Right atrium auricular region (tissue), 2 donors: ENCODE measurements around the gene ECHDC3. TPM values are rescaled to one million over a fixed set of nuclear protein-coding genes. Genes with fewer than 3 reads are reported as not detected.
"Not testable (repeated sequence)": the region's sequence is repeated elsewhere in the genome, so short reads cannot be mapped to it uniquely, and the experiment has no call there.

ENCODE experiments used
- DNase-seq: peaks from one replicate; pipeline ENCODE4 v3.0.0-alpha.2; 2019; ENCODE audit warnings: low spot score
- H3K27ac ChIP-seq, 2 donors: fragments of 200-600 bp; sonication (generic); 1 replicate in 1 of 2; 2 replicates in 1 of 2; pipeline ENCODE4 v1.5.1; 2016 to 2019
- H3K27me3 ChIP-seq, 2 donors: fragments of 200-600 bp; sonication (generic); one replicate each; pipeline versions ENCODE4 v1.5.1 to v1.6.0; 2017 to 2019
- H3K36me3 ChIP-seq: fragments of 200-600 bp; sonication (generic); one replicate; pipeline ENCODE4 v1.5.1; 2016
- H3K4me1 ChIP-seq, 2 donors: fragments of 200-600 bp; sonication (generic); one replicate each; pipeline versions ENCODE4 v1.5.1 to v1.6.0; 2017 to 2019
- H3K4me3 ChIP-seq, 2 donors: fragments of 200-600 bp; sonication (generic); 1 replicate in 1 of 2; 2 replicates in 1 of 2; pipeline ENCODE4 v1.5.1; 2017 to 2019; ENCODE audit warnings: mild to moderate bottlenecking in 1 of 2, moderate library complexity in 1 of 2
- H3K9me3 ChIP-seq, 2 donors: fragments of 200-600 bp; sonication (generic); one replicate each; pipeline ENCODE4 v1.5.1; 2019
- total RNA-seq, 2 donors: library from RNA; depleted of rRNA; stranded (reverse); fragments of >200 nt; gene quantifications; one replicate each; pipeline ENCODE4 v1.1.0, GENCODE V29; 2016
- TF ChIP-seq, protein P1 (sequence below), 2 donors: fragments of 200-600 bp; sonication (generic); IDR thresholded peaks; one replicate each; pipeline ENCODE4 v1.5.1; 2019; ENCODE audit warnings: antibody characterized with exemption in 2 of 2

Gene ECHDC3
- total RNA-seq, 2 donors from 2014 or later: 201 to 223 TPM

DNA sequence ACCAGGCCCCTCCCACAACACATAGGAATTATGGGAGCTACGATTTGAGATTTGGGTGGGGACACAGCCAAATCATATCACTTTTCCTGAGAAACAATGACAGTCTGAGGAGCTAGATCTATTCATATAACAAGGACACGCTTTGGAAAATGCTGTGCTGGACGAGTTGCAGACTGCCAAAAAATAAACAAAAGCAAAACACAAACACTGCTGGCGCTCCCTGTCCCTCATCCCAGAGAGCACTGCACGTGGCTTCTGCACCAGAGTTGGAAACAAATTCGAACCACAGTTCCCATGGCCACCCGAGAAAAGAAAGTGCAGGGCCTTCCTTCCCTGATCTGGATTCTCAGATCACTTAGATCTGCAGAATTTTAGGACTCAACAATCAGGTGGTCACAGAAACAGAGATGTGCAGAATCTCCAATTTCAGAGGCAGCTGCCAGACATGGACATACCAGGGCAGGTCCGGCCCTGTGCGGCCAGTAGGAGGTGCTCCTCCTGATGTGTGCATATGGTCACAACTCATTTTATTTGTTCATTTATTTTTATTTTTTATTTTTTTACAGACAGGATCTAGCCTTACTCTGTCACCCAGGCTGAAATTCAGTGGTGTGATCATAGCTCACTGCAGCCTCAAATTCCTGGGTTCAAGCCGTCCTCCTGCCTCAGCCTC is 35.2 kb upstream of the ECHDC3 start:
- DNase-seq: no peak
- H3K4me1 ChIP-seq: no peaks in the 10 kb centered on the region
- H3K36me3 ChIP-seq: no peaks in the 10 kb centered on the region
- no peaks in the 10 kb centered on the region for H3K9me3 ChIP-seq
- H3K27ac ChIP-seq: no peak overlapping the region
- TF ChIP-seq, protein P1, sequence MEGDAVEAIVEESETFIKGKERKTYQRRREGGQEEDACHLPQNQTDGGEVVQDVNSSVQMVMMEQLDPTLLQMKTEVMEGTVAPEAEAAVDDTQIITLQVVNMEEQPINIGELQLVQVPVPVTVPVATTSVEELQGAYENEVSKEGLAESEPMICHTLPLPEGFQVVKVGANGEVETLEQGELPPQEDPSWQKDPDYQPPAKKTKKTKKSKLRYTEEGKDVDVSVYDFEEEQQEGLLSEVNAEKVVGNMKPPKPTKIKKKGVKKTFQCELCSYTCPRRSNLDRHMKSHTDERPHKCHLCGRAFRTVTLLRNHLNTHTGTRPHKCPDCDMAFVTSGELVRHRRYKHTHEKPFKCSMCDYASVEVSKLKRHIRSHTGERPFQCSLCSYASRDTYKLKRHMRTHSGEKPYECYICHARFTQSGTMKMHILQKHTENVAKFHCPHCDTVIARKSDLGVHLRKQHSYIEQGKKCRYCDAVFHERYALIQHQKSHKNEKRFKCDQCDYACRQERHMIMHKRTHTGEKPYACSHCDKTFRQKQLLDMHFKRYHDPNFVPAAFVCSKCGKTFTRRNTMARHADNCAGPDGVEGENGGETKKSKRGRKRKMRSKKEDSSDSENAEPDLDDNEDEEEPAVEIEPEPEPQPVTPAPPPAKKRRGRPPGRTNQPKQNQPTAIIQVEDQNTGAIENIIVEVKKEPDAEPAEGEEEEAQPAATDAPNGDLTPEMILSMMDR (IDR thresholded peaks at IDR 0.05): no peak
- no peak overlapping the region for H3K4me3 ChIP-seq
- H3K27me3 ChIP-seq: no peaks in the 10 kb centered on the region

DNA sequence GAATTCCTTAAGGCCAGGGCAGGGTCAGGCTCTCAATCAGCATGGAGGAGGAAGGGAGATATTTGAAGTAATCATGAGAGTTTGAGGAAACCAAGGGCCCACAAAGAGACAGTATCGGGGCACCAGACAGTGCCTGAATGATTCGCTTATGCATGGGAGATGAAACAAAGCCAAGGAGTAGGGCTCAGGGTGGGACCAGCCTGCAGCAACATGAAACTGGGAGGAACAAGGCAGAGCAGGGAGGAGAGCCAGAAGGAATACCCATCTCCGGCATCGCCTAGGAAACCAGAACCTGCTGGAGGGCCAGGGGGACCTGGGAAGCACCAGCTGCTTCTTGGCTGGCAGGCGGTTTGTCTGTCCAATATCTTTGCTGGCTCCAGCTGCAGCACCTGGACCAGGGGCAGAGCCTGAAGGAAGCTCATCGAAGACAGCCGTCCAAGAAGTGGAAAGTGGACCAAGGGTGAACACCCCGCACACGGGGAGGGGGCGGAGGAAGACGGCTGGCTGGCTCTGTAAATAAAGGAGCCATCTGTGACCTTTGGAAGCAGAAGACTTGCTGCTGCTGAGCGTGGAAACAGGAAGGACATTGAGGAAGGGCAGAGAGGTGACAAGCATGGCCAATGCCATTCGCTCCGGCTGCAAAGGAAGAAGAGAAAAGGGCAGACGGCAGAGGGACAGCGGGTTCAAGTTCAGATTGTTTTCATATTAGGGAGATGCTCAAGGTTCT is 34.4 kb upstream of the ECHDC3 start:
- Histone ChIP-seq H3K27me3 (no peaks in the 10 kb centered on the region), H3K4me3 (no peak overlapping the region), H3K36me3 (no peaks in the 10 kb centered on the region), H3K9me3 (no peaks in the 10 kb centered on the region), H3K27ac (no peak overlapping the region), H3K4me1 (no peaks in the 10 kb centered on the region)
- TF ChIP-seq, protein P1 (IDR thresholded peaks at IDR 0.05): no peak
- DNase-seq: no peak

DNA sequence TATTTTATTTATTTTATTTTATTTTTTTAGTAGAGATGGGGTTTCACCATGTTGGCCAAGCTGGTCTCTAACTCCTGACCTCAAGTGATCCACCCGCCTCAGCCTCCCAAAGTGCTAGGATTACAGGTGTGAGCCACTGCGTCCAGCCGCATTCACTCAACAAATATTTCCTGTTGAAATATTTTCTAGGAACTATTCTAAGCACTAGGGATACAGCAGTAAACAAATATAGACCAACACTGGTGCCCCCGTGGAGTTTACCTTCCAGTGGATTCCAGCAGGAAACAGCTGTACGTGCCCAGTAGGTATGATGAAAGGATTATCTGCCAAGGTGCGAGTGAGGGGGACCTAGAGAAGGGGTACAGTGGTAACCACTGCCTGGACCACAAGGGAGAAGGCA is 33.4 kb upstream of the ECHDC3 start:
- not testable (repeated sequence) for H3K36me3 ChIP-seq, DNase-seq, H3K4me3 ChIP-seq, H3K27ac ChIP-seq, H3K9me3 ChIP-seq, H3K27me3 ChIP-seq, H3K4me1 ChIP-seq

DNA sequence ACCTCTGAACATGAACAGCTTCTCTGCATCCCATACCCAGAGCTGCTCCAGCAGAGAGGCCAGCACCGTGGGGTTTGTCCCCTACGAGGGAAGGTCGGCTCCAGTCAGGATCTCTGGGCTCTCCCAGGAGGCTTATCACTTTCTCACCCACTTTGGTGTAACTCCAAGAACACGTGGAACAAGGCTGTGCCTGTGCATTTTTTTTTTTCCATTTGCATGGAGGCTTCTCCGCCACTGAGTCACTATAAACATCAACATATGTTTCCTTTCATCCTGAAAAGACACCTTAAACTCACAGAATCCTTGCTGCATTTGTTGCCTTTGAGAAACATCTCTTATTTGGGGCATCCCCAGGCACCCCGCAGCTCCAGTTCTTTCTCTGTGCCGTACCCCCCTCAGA is 29.4 kb upstream of the ECHDC3 start:
- TF ChIP-seq, protein P1 (IDR thresholded peaks at IDR 0.05): no peak
- Histone ChIP-seq H3K9me3 (peaks cover 0 to 8% of the 10 kb centered on the region in 2 donors), H3K27ac (no peak overlapping the region), H3K36me3 (no peaks in the 10 kb centered on the region), H3K4me3 (no peak overlapping the region), H3K4me1 (peaks cover 0 to 4% of the 10 kb centered on the region in 2 donors), H3K27me3 (no peaks in the 10 kb centered on the region)
- DNase-seq: no peak

DNA sequence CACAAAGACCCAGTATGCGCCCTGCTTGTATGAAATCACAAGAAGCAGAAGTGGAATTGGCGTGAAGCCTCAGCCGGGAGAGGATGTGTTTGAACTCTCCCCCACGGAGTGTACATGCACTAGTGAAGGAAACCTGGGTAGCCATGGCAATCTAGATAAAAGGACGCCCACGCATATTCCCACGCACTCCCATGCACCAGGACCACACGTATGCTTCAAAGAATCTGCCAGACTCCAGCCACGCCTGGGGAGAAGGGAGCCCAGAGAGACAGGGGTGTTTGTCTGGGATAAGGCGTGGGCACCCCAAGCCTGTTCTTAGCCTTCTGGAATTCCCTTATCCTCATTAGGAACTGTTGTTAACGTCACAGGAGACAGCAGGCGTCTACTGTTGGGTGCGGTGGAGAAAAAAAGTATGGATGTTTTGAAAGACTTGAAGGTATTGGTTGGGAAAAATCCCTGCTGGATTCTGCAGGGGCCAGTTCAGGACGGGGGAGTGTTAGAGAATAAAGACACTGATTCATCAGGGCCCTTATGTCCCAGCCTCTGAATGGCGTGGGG is 28.9 kb upstream of the ECHDC3 start:
- Histone ChIP-seq H3K36me3 (no peaks in the 10 kb centered on the region), H3K4me1 (peaks cover 0 to 4% of the 10 kb centered on the region in 2 donors), H3K27me3 (no peaks in the 10 kb centered on the region), H3K4me3 (no peak overlapping the region), H3K9me3 (peaks cover 0 to 8% of the 10 kb centered on the region in 2 donors), H3K27ac (no peak overlapping the region)
- TF ChIP-seq, protein P1 (IDR thresholded peaks at IDR 0.05): no peak
- no peak for DNase-seq

DNA sequence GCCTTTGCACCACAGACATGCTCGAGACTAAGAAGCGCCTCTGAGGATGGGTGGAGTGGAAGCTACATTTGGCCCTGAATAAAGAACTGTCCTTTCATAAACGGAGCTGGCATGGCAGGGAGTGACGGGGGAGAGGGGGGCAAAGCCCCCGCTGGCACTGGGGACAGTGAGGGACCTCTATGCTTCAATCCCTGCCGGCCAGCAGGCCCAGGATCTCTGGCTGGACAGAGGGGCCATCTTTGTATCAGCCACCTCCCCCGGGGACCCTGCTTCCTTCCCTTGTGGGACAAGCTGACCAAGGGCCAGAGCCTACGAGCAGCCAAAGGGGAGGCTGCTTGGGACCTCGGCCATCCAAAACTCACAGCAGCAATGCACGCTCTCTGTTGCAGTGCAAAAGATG is 28.2 kb upstream of the ECHDC3 start:
- Histone ChIP-seq H3K4me3 (no peak overlapping the region), H3K36me3 (no peaks in the 10 kb centered on the region), H3K27me3 (no peaks in the 10 kb centered on the region), H3K9me3 (peaks cover 0 to 8% of the 10 kb centered on the region in 2 donors), H3K4me1 (peaks cover 0 to 4% of the 10 kb centered on the region in 2 donors), H3K27ac (no peak overlapping the region)
- no peak for DNase-seq
- TF ChIP-seq, protein P1 (IDR thresholded peaks at IDR 0.05): no peak
